Germinal center (tissue), 1 donor: ENCODE data around the gene KCTD1.

ENCODE experiments used
- DNase-seq: peaks from one replicate; pipeline ENCODE4 v3.0.0; 2012; ENCODE audit warnings: mixed read lengths, low spot score

Gene KCTD1

GRCh38 chr18:26549263-26550094 is 1.1 kb upstream of the KCTD1 start:
- peak; percentile 31 for DNase-seq

GRCh38 chr18:26547646-26548414 is 523 bp downstream of the KCTD1 start:
- peak; percentile 82 for DNase-seq

DNA sequence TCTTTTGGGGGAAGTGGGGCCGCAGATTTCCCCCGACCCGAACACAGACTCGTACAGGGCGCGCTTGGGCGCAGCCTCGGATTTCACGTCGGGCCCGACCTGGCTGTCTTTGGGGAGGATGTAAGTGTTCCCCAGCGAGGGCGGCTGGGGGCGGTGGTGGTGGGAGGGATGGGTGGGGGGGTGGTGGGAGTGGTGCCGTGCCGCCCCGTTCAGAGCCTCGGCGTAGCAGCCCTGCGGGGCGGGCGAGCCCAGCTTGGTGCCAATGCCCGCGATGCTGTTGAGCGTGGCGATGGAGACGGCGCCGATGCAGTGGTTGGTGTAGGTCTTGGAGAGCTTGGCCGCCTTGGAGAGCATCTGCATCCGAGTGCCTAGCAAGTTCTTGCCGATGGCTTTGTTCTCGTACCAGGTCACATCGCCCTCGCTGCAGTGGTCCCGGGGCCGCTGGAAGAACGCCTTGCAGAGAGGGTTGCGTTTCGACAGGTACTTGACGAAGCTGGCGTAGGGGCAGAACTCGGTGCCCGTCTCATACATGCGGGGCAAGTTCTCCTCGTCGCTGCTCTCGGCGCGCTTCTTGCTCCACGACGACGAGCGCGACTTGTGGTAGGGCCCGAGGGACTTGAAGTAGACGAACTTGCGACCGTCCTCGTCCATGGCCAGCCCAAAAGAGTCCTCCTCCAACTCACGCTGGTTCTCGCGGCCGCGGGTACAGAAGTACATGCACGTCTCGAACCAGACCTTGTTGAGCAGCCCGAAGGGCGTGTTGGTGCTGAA is 1.3 kb downstream of the KCTD1 start:
- no peak for DNase-seq

- no peak for DNase-seq
Observed at GRCh38 chr18:26546170-26546874, 2.0 kb downstream of the KCTD1 start.

DNA sequence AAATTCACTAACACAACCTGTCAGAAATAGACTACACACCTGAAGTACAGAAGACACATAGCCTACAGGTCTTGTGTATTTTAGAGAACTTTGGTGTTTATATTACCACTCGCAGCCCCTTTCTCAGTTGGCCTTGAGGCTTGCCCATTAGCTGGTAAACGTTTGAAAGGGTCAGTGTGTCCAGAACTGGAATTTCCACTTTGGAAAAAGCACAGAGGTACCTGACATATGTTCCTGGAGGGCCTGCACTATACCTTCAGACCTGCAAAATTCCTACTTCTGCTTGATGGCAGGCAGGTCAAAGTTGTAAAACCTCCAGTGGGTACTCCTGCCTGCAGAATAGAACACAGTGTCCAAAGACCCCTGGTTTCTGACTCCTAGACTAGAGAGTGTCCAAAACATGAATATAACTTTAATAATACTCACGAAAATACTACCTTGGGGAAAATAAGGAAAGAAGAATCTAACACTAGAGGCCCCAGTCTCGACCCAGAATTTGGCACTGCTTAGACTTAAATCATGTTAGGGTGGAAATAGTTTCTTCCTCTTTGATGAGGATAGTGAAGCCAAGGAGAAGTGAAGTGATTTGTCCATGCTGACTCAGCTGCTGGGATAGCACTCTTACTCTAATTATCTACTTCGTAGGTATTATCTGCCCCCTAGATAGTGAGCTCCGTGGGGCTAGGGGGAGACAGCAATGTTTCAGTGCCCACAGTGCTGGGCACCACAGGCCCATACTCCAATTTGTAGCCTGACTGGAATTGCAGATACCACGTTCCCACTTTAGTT is 2.8 kb downstream of the KCTD1 start:
- DNase-seq = no peak

GRCh38 chr18:26544451-26544850 is 3.9 kb downstream of the KCTD1 start:
- no peak for DNase-seq

DNA sequence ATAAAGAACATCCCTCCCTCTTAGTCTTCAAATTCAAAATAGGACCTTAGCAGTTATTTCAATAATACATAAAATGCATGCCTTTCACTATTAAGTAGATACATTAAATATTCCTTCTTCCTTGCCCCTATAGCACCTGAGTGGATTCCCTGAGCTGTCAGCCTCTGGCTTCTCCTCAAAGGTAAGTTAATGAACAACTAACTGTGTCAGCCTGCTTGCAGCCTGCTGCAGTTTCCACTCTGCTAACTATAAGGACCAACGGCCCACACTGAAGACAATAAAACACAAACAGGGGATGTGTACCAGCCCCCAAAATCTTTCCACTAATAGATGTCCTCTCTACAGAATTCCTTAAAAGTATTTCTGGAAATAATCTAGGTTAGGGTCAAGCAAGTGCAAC is 5.0 kb downstream of the KCTD1 start:
- no peak for DNase-seq

DNA sequence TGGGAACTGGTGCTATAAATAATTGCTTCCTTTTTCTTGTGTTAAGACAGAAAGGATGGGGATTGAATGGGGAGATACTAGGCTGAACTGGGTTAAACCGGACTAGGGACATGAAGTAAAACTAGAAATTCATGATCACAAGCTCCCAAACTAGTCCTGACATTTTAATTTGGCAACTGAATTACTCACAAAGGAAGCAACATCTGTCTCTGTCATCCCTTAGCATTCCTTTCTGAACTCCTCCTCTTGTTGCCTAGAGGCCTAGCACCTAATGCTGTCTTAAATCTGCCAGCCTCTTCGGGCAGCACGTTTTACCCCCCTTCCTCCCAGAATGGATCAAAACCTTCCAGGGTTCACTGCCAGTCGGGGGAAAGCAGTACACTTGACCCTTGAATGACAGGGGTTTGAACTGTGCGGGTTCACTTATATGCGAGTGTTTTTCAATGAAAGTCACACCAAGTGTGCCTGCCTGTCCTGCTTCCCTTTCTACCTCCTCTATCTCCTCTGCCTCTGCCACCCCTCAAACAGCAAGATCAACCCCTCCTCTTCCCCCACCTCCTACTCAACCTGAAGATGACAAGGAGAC is 8.2 kb downstream of the KCTD1 start:
- no peak for DNase-seq

GRCh38 chr18:26538524-26538923 is 9.8 kb downstream of the KCTD1 start:
- DNase-seq = no peak

GRCh38 chr18:26536664-26537063 is 11.7 kb downstream of the KCTD1 start:
- DNase-seq = no peak

- DNase-seq = no peak
Observed at GRCh38 chr18:26536032-26536431, 12.3 kb downstream of the KCTD1 start.

DNA sequence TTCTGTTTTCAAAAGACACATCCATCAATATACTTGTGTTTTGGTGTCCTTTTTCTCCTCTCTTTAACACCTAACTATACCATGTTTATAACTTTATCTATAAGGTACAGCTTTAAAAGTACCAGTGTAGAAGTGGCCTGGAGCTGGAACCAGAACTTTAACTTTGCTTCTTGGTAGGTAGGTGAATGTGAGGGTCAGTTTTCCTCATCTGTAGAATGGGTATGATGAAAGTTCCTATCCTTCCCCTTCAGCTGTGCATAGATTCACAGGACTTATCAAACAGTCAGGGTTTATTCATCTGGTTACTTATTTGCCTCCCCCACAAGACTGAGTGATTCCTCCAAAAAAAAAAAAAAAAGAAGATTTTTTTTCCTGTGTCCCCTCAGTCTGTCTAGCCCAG is 12.7 kb downstream of the KCTD1 start:
- DNase-seq = no peak

DNA sequence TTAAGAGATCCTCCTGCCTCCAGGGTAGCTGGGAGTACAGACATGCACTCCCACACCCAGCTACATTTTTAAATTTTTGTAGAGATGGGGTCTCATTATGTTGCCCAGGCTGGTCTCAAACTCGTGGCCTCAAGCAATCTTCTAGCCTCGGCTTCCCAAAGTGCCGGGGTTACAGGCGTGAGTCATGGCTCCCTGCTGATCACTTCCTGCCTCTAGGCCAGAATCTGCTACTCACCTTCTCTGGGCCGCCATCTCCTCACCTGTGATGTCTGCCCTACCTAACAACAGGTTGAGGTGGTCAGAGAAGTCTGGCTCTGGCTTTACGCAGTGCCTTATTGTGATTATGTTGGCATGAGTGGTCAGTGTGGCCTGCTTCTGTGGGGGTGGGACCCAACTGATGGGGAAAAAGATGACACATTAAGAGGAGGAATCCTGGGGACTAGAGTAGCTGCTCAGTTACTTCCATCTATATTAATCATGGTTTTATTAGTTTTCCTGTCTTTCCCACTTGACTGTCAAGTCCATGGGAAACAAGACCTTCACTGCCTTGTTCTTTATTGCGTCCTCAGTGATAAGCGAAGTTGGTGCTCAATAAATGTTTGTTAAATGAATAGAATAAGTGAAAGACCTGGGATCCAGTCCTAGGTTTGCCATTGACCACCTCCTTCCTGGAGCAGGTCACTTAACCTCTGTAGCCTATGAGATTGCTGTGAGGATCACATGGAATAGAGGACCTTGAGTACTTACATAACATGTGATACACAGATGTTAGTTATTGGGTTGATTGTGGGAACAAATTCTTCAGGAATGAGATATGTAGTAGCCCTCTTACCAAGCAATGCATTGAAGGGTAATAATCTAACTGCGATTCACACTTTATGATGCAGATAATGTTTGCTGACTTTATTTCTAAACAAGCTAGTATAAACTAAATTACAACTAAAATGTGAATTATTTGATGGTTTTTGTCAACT is 15.7 kb downstream of the KCTD1 start:
- no peak for DNase-seq

GRCh38 chr18:26531605-26532298 is 16.6 kb downstream of the KCTD1 start:
- DNase-seq = no peak

GRCh38 chr18:26526966-26527234 is 21.5 kb downstream of the KCTD1 start:
- no peak for DNase-seq

- no peak for DNase-seq
Observed at GRCh38 chr18:26526128-26526965, 22.0 kb downstream of the KCTD1 start.

- DNase-seq = no peak
Observed at GRCh38 chr18:26524504-26525351, 23.6 kb downstream of the KCTD1 start.
